Ishikawa (cell line): Measurements from ENCODE around the gene TSSK3.

Source experiments
- CEBPB ChIP-seq: IDR thresholded peaks from 2 replicates; pipeline ENCODE4 v1.6.1; 2012
- CREB1 ChIP-seq: IDR thresholded peaks from 2 replicates; pipeline ENCODE4 v1.6.1; 2012; ENCODE audit warnings: low read depth
- EGR1 ChIP-seq: IDR thresholded peaks from 2 replicates; pipeline ENCODE4 v1.6.1; 2012
- EP300 ChIP-seq: IDR thresholded peaks from 2 replicates; pipeline ENCODE4 v1.6.1; 2012; ENCODE audit warnings: borderline replicate concordance
- FOXM1 ChIP-seq: IDR thresholded peaks from 2 replicates; pipeline ENCODE4 v1.6.1; 2012; ENCODE audit warnings: low read depth, borderline replicate concordance
- MAX ChIP-seq: IDR thresholded peaks from 2 replicates; pipeline ENCODE4 v1.6.1; 2012
- NFIC ChIP-seq: IDR thresholded peaks from 2 replicates; pipeline ENCODE4 v1.6.1; 2012
- RAD21 ChIP-seq: IDR thresholded peaks from 2 replicates; pipeline ENCODE4 v1.6.1; 2012; ENCODE audit warnings: low read depth
- REST ChIP-seq: IDR thresholded peaks from 2 replicates; pipeline ENCODE4 v1.6.1; 2012; ENCODE audit warnings: low read depth, mild to moderate bottlenecking
- TAF1 ChIP-seq: IDR thresholded peaks from 2 replicates; pipeline ENCODE4 v1.6.1; 2012; ENCODE audit warnings: low read depth, mild to moderate bottlenecking
- TCF12 ChIP-seq: IDR thresholded peaks from 2 replicates; pipeline ENCODE4 v1.6.1; 2012; ENCODE audit warnings: low read depth
- TEAD4 ChIP-seq: IDR thresholded peaks from 2 replicates; pipeline ENCODE4 v1.6.1; 2012
- USF1 ChIP-seq: IDR thresholded peaks from 2 replicates; pipeline ENCODE4 v1.6.1; 2012
- YY1 ChIP-seq: IDR thresholded peaks from 2 replicates; pipeline ENCODE4 v1.6.1; 2012; ENCODE audit warnings: low read depth
- ZBTB7A ChIP-seq: IDR thresholded peaks from 2 replicates; pipeline ENCODE4 v1.6.1; 2012; ENCODE audit warnings: low read depth

The TSSK3 gene

GRCh38 chr1:32390904-32391870, 28.8 kb downstream of the TSSK3 start:
- no peak for TF ChIP-seq NFIC
- no peak for TF ChIP-seq TCF12
- TF ChIP-seq TAF1: no peak
- no peak for TF ChIP-seq TEAD4
- no peak for TF ChIP-seq EGR1
- TF ChIP-seq MAX: no peak
- no peak for TF ChIP-seq CREB1
- no peak for TF ChIP-seq ZBTB7A
- TF ChIP-seq REST: no peak
- TF ChIP-seq YY1: no peak
- no peak for TF ChIP-seq USF1
- TF ChIP-seq CEBPB: no peak
- TF ChIP-seq FOXM1: no peak
- TF ChIP-seq EP300: no peak
- TF ChIP-seq RAD21: no peak

- TF ChIP-seq USF1: no peak
- TF ChIP-seq FOXM1: no peak
Measured at GRCh38 chr1:32392325-32392724, 30.0 kb downstream of the TSSK3 start.

- TF ChIP-seq NFIC (no peak), ZBTB7A (no peak), EP300 (no peak), YY1 (no peak), TAF1 (no peak), EGR1 (no peak), CREB1 (no peak), RAD21 (no peak), REST (no peak), FOXM1 (no peak), CEBPB (no peak), MAX (no peak), TEAD4 (no peak), TCF12 (no peak), USF1 (no peak)
Measured at GRCh38 chr1:32393136-32393535, 30.8 kb downstream of the TSSK3 start.

- TF ChIP-seq USF1: no peak
- TF ChIP-seq TAF1: no peak
- TF ChIP-seq CREB1: no peak
- TF ChIP-seq NFIC: no peak
- TF ChIP-seq CEBPB: no peak
- TF ChIP-seq FOXM1: no peak
- TF ChIP-seq MAX: no peak
- no peak for TF ChIP-seq RAD21
- no peak for TF ChIP-seq YY1
- TF ChIP-seq REST: no peak
- no peak for TF ChIP-seq TCF12
- no peak for TF ChIP-seq EP300
- no peak for TF ChIP-seq EGR1
- TF ChIP-seq ZBTB7A: no peak
- TF ChIP-seq TEAD4: no peak
Measured at GRCh38 chr1:32393832-32394140, 31.4 kb downstream of the TSSK3 start.
